RWPE1 (cell line): Measurements from ENCODE around the gene ASB4.
"Not testable (repeated sequence)": the region's sequence is repeated elsewhere in the genome, so short reads cannot be mapped to it uniquely, and the experiment has no call there.

Source experiments
- CTCF ChIA-PET: fragments of 350-600 bp; sonication (Branson Sonifier 250); formaldehyde crosslinking; extraction: SDS; loops from one replicate; lab custom pipeline; 2021; lab: Yijun Ruan, JAX
- POLR2A ChIA-PET: fragments of 400-600 bp; formaldehyde crosslinking; extraction: SDS; loops from one replicate; lab custom pipeline; 2020; ENCODE audit warnings: antibody characterized with exemption; ENCODE audit not compliant: low non-redundant PET; lab: Yijun Ruan, JAX
- DNase-seq: peaks from one replicate; pipeline ENCODE4 v3.0.0; 2012; ENCODE audit warnings: low spot score
- H3K27ac ChIP-seq: fragments of 450-650 bp; 2 replicates; pipeline ENCODE4 v1.5.1; 2017
- TF ChIP-seq, protein P1 (sequence below): fragments of 450-650 bp; conservative IDR thresholded peaks from 2 replicates; pipeline ENCODE4 v1.5.1; 2017; ENCODE audit warnings: low read depth, mild to moderate bottlenecking

Gene ASB4

DNA sequence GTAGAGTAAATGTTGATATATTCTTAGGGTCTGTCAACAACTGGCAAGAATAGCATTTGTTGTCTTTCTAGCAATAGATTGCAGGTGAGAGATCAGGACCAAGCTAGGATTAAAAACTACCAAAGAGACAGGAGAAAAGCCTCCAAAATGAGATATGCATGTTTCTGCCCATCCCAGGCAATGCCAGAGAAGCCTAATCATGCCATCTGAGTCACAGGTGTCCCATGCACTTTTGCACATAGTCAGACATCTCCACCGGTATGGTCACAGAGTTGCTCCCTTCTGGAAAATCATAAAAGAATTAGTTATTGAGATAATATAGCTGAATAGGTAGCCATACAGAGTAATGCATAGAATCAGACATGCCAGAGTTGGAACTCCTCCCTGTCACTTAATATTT lies 59.9 kb downstream of the ASB4 start:
- ChIA-PET CTCF (interaction anchor here (0.6 to 1.3 kb wide), 6 partner anchors 12 to 144 kb away, joined by 3 to 7 read pairs (median 4); no protein-coding TSS in a partner anchor), POLR2A (interaction anchor here (0.6 kb wide), 1 partner anchor 145 kb away, joined by 13 read pairs; no protein-coding TSS in a partner anchor)
- no peak overlapping the region for H3K27ac ChIP-seq
- DNase-seq = no peak
- TF ChIP-seq, protein P1, sequence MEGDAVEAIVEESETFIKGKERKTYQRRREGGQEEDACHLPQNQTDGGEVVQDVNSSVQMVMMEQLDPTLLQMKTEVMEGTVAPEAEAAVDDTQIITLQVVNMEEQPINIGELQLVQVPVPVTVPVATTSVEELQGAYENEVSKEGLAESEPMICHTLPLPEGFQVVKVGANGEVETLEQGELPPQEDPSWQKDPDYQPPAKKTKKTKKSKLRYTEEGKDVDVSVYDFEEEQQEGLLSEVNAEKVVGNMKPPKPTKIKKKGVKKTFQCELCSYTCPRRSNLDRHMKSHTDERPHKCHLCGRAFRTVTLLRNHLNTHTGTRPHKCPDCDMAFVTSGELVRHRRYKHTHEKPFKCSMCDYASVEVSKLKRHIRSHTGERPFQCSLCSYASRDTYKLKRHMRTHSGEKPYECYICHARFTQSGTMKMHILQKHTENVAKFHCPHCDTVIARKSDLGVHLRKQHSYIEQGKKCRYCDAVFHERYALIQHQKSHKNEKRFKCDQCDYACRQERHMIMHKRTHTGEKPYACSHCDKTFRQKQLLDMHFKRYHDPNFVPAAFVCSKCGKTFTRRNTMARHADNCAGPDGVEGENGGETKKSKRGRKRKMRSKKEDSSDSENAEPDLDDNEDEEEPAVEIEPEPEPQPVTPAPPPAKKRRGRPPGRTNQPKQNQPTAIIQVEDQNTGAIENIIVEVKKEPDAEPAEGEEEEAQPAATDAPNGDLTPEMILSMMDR = no peak

DNA sequence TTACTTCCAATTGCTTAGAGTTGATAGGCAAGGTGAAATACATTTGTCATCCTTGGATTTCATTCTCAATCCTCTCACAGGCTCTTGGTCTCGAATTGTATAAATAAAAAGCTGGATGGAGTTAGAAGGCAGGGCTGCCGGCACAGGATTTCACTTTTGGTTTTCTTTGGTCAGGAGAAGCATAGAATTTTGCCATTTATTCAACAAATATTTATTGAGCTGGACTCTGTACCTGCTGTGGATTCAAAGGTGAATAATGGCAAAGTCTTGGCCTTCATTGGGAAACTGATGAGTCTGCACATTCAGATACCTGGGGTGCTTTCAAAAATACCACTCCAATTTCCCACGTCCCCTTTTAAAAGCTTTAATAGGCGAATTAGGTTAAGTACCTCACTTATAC lies 60.9 kb downstream of the ASB4 start:
- TF ChIP-seq, protein P1 = no peak
- no peak for DNase-seq
- POLR2A ChIA-PET = no interaction called here
- no peak overlapping the region for H3K27ac ChIP-seq
- CTCF ChIA-PET = interaction anchor here (0.6 to 0.7 kb wide), 2 partner anchors 16 to 105 kb away, joined by 3 to 4 read pairs; no protein-coding TSS in a partner anchor

DNA sequence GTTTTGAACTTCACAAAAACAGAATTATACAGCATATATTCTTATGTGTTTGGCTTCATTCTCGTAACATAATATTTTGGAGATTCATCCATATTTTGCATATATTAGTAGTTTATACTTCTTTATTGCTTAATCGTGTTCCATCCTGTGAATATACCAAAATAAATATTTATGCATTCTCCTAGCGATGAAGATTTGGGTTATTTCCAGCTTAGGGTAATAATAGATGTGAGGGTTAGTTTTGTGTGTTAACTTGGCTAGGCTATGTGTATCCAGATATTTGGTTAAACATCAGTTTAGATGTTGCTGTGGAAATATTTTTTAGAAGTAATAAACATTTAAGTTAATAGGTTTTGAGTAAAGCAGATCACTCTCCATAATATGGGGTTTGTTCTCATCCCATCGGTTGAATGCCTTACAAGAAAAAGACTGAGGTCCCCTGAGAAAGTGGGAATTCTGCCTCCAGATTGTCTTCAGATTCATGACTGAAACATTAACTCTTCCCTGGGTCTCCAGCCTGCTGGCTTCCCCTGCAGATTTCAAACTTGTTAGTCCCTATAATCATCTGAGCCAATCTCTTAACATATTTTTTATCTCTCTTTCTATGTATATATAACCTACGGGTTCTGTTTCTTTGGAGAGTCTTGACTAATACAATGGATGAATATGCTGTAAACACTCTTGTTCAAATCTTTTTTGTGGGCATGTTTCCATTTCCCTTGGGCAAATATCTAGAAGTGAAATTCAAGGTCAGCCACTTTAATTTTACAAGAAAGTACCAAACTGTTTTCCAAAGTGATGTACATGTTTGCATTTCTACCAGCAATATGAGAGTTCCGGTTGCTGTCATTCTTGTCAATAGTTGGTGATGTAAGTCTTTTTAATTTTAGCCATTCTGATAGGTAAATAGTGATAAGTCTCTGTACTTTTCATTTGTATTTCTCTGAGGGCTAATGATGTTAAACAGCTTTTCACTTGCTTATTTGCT lies 61.9 kb downstream of the ASB4 start:
- no peak overlapping the region for H3K27ac ChIP-seq
- CTCF ChIA-PET = interaction anchor here (0.6 to 1.0 kb wide), 3 partner anchors 15 to 143 kb away, joined by 3 to 5 read pairs (median 5); no protein-coding TSS in a partner anchor
- no peak for DNase-seq
- TF ChIP-seq, protein P1 = no peak
- POLR2A ChIA-PET = no interaction called here

DNA sequence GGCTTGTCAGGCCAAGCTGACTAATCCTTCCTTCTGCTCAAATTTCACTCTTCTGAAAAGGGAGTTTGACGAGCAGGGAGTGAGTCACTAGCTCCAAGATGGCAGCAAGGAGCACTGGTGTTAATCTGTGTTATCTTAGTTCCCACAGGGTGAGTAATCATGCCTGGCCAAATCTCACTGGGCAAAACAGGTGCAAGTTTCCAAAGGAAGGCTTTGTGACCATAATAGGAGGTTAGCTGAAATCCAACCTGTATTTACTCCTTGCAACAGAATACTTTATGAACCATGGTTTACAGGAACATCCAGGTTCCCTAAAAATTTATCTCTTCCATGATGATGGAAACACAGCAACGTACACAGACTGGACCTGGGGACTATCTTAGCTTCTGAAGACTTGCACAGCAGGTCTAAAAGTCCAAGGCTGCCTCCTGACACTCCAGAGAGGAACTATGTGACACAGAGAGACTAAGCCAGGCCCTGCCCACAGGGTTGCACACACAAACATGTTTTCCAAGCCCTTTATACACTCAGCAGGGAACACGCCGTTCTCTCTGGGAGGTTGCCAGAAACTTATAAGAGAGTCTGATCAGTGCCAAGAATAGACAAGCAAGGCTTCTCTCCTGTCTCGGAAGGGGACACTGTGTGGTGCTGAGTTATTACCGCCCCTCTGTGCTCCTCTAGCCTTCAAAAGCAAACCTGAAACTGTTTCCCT lies 64.2 kb downstream of the ASB4 start:
- CTCF ChIA-PET = interaction anchor here (0.5 to 1.2 kb wide), 3 partner anchors 22 to 139 kb away, joined by 3 read pairs; no protein-coding TSS in a partner anchor
- DNase-seq = peak; percentile 85
- TF ChIP-seq, protein P1 = no peak
- POLR2A ChIA-PET = interaction anchor here (0.6 kb wide), 1 partner anchor 15 kb away, joined by 3 read pairs; no protein-coding TSS in a partner anchor
- peak overlapping the region; percentile 57 for H3K27ac ChIP-seq

DNA sequence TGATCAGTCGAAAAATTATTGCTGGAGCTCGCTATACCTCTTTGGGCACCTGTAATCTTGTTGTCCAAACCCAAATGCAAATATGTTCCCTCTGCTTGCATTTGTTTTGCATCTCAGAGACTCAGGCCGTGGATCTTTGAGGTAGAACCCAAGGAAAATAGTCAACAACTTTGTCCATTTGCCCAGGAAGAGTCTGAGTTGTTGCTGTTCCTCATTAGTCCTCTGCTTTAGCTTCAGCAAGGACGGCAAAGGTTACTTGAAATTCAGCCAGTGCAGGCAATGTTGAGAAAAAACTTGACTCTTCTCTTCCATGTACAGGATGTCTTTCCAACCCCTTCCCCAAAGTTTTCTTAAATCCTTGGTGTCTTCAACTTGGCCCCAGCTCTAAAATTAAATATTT lies 64.8 kb downstream of the ASB4 start:
- ChIA-PET CTCF (interaction anchor here (1.2 kb wide), 1 partner anchor 138 kb away, joined by 3 read pairs; no protein-coding TSS in a partner anchor), POLR2A (interaction anchor here (0.6 kb wide), 1 partner anchor 14 kb away, joined by 3 read pairs; no protein-coding TSS in a partner anchor)

DNA sequence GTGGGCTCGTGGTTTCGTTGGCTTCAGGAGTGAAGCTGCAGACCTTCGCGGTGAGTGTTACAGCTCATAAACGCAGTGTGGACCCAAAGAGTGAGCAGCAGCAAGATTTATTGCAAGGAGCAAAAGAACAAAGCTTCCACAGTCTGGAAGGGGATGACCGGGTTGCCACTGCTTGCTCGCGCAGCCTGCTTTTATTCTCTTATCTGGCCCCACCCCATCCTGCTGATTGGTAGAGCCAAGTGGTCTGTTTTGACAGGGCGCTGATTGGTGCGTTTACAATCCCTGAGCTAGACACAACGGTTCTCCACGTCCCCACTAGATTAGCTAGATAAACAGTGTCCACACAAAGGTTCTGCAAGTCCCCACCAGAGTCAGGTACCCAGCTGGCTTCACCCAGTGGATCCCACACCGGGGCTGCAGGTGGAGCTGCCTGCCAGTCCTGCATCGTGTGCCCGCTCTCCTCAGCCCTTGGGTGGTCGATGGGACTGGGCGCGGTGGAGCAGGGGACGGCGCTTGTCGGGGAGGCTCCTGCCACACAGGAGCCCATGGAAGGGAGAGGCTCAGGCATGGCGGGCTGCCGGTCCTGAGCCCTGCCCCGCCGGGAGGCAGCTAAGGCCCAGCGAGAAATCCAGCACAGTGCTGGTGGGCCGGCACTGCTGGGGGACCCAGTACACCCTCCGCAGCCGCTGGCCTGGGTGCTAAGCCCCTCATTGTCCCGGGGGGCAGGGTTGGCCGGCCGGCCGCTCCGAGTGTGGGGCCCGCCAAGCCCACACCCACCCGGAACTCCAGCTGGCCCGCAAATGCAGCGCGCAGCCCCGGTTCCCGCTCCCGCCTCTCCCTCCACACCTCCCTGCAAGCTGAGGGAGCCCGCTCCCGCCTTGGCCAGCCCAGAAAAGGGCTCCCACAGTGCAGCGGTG lies 66.5 kb downstream of the ASB4 start:
- POLR2A ChIA-PET, DNase-seq, H3K27ac ChIP-seq: not testable (repeated sequence)
- CTCF ChIA-PET = interaction anchor here (0.6 kb wide), 1 partner anchor 540 kb away, joined by 3 read pairs; no protein-coding TSS in a partner anchor

More for the DNA sequence above, 64.8 kb downstream of the ASB4 start:
- no peak overlapping the region for H3K27ac ChIP-seq
- TF ChIP-seq, protein P1 = no peak
- DNase-seq = no peak
